Keratinocyte (primary cell): ENCODE results near the gene KRT38. TPM values are rescaled to one million over a fixed set of nuclear protein-coding genes. Genes with fewer than 3 reads are reported as not detected.

Source experiments
- DNase-seq: peaks from one replicate; pipeline ENCODE4 v3.0.0-alpha.2; 2011; ENCODE audit warnings: low read depth, missing footprints, low spot score
- FAIRE-seq: peaks from 2 replicates; lab custom pipeline; 2011; peaks lifted over from hg19 to GRCh38; lab: Jason Lieb, UNC
- H2AFZ ChIP-seq: 2 replicates; pipeline ENCODE4 v1.6.0; 2012; ENCODE audit warnings: low read length, control low read depth, inconsistent platforms; ENCODE audit not compliant: control insufficient read depth
- H3K27ac ChIP-seq: 2 replicates; pipeline ENCODE4 v1.5.1; 2011; ENCODE audit warnings: low read length; ENCODE audit not compliant: control insufficient read depth, insufficient read depth
- H3K27me3 ChIP-seq: 3 replicates; pipeline ENCODE4 v1.6.0; 2011; ENCODE audit warnings: low read length; ENCODE audit not compliant: control insufficient read depth, insufficient read depth; ENCODE audit errors: extremely low read depth
- H3K36me3 ChIP-seq, 2 experiments: 2 replicates in 1 of 2; 3 replicates in 1 of 2; pipeline ENCODE4 v1.5.1; 2011; ENCODE audit warnings: low read length in 2 of 2, mild to moderate bottlenecking in 1 of 2; ENCODE audit not compliant: control insufficient read depth in 2 of 2, insufficient read depth in 2 of 2; ENCODE audit errors: extremely low read depth in 1 of 2
- H3K4me1 ChIP-seq: 3 replicates; pipeline ENCODE4 v1.5.1; 2011; ENCODE audit warnings: low read length; ENCODE audit not compliant: control insufficient read depth, insufficient read depth; ENCODE audit errors: extremely low read depth
- H3K4me2 ChIP-seq: 3 replicates; pipeline ENCODE4 v1.6.0; 2011; ENCODE audit warnings: low read depth, low read length; ENCODE audit not compliant: control insufficient read depth, insufficient read depth; ENCODE audit errors: extremely low read depth
- H3K4me3 ChIP-seq, 3 experiments: fragments of 200-600 bp in 1 of 3; sonication (generic) in 1 of 3; 2 replicates in 2 of 3; 3 replicates in 1 of 3; pipeline ENCODE4 v1.5.1; 2011 to 2016; ENCODE audit warnings: low read length in 3 of 3, mild to moderate bottlenecking in 3 of 3, control low read depth in 2 of 3, inconsistent platforms in 1 of 3, low read depth in 1 of 3, mixed read lengths in 1 of 3, mixed run types in 1 of 3, moderate library complexity in 1 of 3; ENCODE audit not compliant: control insufficient read depth in 2 of 3, insufficient read depth in 2 of 3; ENCODE audit errors: extremely low read depth in 1 of 3
- H3K79me2 ChIP-seq: 2 replicates; pipeline ENCODE4 v1.6.0; 2012; ENCODE audit warnings: low read length; ENCODE audit not compliant: control insufficient read depth, insufficient read depth
- H3K9ac ChIP-seq: 3 replicates; pipeline ENCODE4 v1.6.0; 2011; ENCODE audit warnings: low read length; ENCODE audit not compliant: control insufficient read depth, insufficient read depth; ENCODE audit errors: extremely low read depth
- H3K9me1 ChIP-seq: 3 replicates; pipeline ENCODE4 v1.6.0; 2011; ENCODE audit warnings: low read length; ENCODE audit not compliant: control insufficient read depth, insufficient read depth; ENCODE audit errors: extremely low read depth
- H3K9me3 ChIP-seq: 2 replicates; pipeline ENCODE4 v1.5.1; 2012; ENCODE audit warnings: low read depth, low read length; ENCODE audit not compliant: control insufficient read depth
- H4K20me1 ChIP-seq: 3 replicates; pipeline ENCODE4 v1.6.0; 2011; ENCODE audit warnings: low read length; ENCODE audit not compliant: control insufficient read depth, insufficient read depth; ENCODE audit errors: extremely low read depth
- EZH2 ChIP-seq: IDR thresholded peaks from one replicate; pipeline ENCODE4 v1.6.1; 2012; ENCODE audit warnings: inconsistent platforms, mild to moderate bottlenecking, low read length, moderate library complexity
- dilution Hi-C: fragments of 300-500 bp; cut with MboI; formaldehyde crosslinking; loops from one replicate; pipeline ENCODE4 v1.7.0; 2020; ENCODE audit warnings: low sequenced_read_pairs; ENCODE audit not compliant: extremely low pct_ligation_motif_present
- polyA plus RNA-seq, 5 experiments: library from polyadenylated mRNA; depleted of rRNA in 3 of 5; stranded (reverse) in 3 of 5; stranded (forward) in 1 of 5; unstranded in 1 of 5; fragments of >200 nt; gene quantifications; 1 replicate in 1 of 5; 2 replicates in 3 of 5; 3 replicates in 1 of 5; pipeline versions ENCODE4 v1.2.1 to v1.2.3, GENCODE V29; 2011 to 2012; ENCODE audit warnings: missing spikeins in 2 of 5, low read depth in 1 of 5, low replicate concordance in 1 of 5
- TF ChIP-seq, protein P1 (sequence below), 3 experiments: IDR thresholded peaks in 1 of 3; conservative IDR thresholded peaks in 1 of 3; optimal IDR thresholded peaks in 1 of 3; 2 replicates in 2 of 3; 3 replicates in 1 of 3; pipeline versions ENCODE3 to v1.5.1; 2011; ENCODE audit warnings: low read length in 3 of 3, mild to moderate bottlenecking in 3 of 3, moderate library complexity in 2 of 3, control low read depth in 1 of 3, inconsistent platforms in 1 of 3; ENCODE audit not compliant: insufficient read depth in 2 of 3; ENCODE audit errors: extremely low read depth in 1 of 3

Gene KRT38
- polyA plus RNA-seq, 1 donor (not counting 4 experiments of a cell fraction or from before 2014, with no cell fraction given), result not detected

DNA sequence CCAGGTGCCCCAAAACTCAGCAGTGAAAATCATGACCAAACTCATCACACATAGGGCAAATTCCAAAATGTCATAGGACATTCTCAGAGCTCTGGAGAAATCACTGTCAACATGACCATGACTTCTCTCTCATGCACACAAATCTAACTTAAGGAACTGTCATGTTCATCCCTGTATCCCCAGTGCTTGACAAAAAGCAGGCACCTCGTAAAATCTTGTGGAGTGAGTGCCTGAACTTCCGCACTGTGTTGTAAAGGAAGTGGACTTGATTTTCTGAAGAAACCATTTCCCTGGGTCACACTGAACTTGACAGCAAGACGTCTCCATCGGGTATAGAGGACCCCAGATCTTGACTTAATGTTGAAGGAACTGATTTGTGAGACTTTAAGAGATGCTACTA is 19.2 kb downstream of the KRT38 start:
- FAIRE-seq (no peak), DNase-seq (no peak)
- Histone ChIP-seq H4K20me1 (no peaks in the 10 kb centered on the region), H3K9me3 (no peaks in the 10 kb centered on the region), H3K4me3 (no peak overlapping the region), H3K9ac (peak overlapping the region; percentile 58), H3K79me2 (no peaks in the 10 kb centered on the region), H2AFZ (no peak overlapping the region), H3K27me3 (no peaks in the 10 kb centered on the region), H3K4me1 (peaks cover 48% of the 10 kb centered on the region), H3K36me3 (no peaks in the 10 kb centered on the region), H3K27ac (peak overlapping the region; percentile 88), H3K9me1 (peaks cover 2% of the 10 kb centered on the region), H3K4me2 (peak overlapping the region; percentile 46)
- TF ChIP-seq, protein P1, sequence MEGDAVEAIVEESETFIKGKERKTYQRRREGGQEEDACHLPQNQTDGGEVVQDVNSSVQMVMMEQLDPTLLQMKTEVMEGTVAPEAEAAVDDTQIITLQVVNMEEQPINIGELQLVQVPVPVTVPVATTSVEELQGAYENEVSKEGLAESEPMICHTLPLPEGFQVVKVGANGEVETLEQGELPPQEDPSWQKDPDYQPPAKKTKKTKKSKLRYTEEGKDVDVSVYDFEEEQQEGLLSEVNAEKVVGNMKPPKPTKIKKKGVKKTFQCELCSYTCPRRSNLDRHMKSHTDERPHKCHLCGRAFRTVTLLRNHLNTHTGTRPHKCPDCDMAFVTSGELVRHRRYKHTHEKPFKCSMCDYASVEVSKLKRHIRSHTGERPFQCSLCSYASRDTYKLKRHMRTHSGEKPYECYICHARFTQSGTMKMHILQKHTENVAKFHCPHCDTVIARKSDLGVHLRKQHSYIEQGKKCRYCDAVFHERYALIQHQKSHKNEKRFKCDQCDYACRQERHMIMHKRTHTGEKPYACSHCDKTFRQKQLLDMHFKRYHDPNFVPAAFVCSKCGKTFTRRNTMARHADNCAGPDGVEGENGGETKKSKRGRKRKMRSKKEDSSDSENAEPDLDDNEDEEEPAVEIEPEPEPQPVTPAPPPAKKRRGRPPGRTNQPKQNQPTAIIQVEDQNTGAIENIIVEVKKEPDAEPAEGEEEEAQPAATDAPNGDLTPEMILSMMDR (optimal IDR thresholded peaks at IDR 0.05 in 1 of 3, IDR thresholded peaks at IDR 0.05 in 1 of 3, conservative IDR thresholded peaks at IDR 0.05 in 1 of 3; ENCODE audit: extremely low read depth in 1 of 3, insufficient read depth in 2 of 3, low read length in 3 of 3), result no peak
- TF ChIP-seq EZH2, result no peak
- dilution Hi-C loops, result no loop called here

GRCh38 chr17:41421116-41421515 is 19.7 kb downstream of the KRT38 start:
- Histone ChIP-seq H3K27ac (peak overlapping the region; percentile 88), H4K20me1 (no peaks in the 10 kb centered on the region), H2AFZ (peak overlapping the region; percentile 32), H3K4me3 (peak overlapping the region in 2 of 3 experiments; percentile 15 to 38), H3K9ac (peak overlapping the region; percentile 58), H3K79me2 (no peaks in the 10 kb centered on the region), H3K9me3 (no peaks in the 10 kb centered on the region), H3K4me2 (peak overlapping the region; percentile 46), H3K9me1 (peaks cover 2% of the 10 kb centered on the region), H3K36me3 (no peaks in the 10 kb centered on the region), H3K27me3 (no peaks in the 10 kb centered on the region), H3K4me1 (peaks cover 48% of the 10 kb centered on the region)
- DNase-seq (no peak), FAIRE-seq (peak; percentile 100)
- dilution Hi-C loops, result no loop called here
- TF ChIP-seq, protein P1 (optimal IDR thresholded peaks at IDR 0.05 in 1 of 3, IDR thresholded peaks at IDR 0.05 in 1 of 3, conservative IDR thresholded peaks at IDR 0.05 in 1 of 3; ENCODE audit: extremely low read depth in 1 of 3, insufficient read depth in 2 of 3, low read length in 3 of 3), result no peak
- TF ChIP-seq EZH2, result no peak
